ENCODE measurements around the gene SDHC.

Gene SDHC

GRCh38 chr1:161342177-161342576 is 28.0 kb downstream of the SDHC start:
- POLR2A ChIA-PET, result no interaction called here
- DNase-seq (ENCODE audit: low read depth, low spot score), result no peak
- no peak for TF ChIP-seq CTCF (IDR thresholded peaks at IDR 0.05; ENCODE audit: insufficient read depth, low read length, missing control alignments)
- CTCF ChIA-PET, result interaction anchor here (1.0 to 1.4 kb wide), 2 partner anchors 18 to 40 kb away, joined by 3 read pairs; no protein-coding TSS in a partner anchor
- H3K4me3 ChIP-seq (ENCODE audit: low read depth, low read length), result no peak overlapping the region

- no peak for DNase-seq (ENCODE audit: low read depth, low spot score)
- ChIA-PET CTCF (interaction anchor here (1.4 kb wide), 1 partner anchor 17 kb away, joined by 3 read pairs; no protein-coding TSS in a partner anchor), POLR2A (no interaction called here)
- no peak for TF ChIP-seq CTCF (IDR thresholded peaks at IDR 0.05; ENCODE audit: insufficient read depth, low read length, missing control alignments)
- H3K4me3 ChIP-seq (ENCODE audit: low read depth, low read length), result no peak overlapping the region
These were observed 28.6 kb downstream of the SDHC start for GRCh38 chr1:161342821-161343220.

GRCh38 chr1:161350671-161351070 is 36.5 kb downstream of the SDHC start:
- POLR2A ChIA-PET, result no interaction called here
- CTCF ChIA-PET, result interaction anchor here (2.5 kb wide), 1 partner anchor 123 kb away, joined by 11 read pairs; no protein-coding TSS in a partner anchor
- TF ChIP-seq CTCF (IDR thresholded peaks at IDR 0.05; ENCODE audit: insufficient read depth, low read length, missing control alignments), result no peak
- DNase-seq (ENCODE audit: low read depth, low spot score), result no peak
- no peak overlapping the region for H3K4me3 ChIP-seq (ENCODE audit: low read depth, low read length)

- CTCF ChIA-PET, result no interaction called here
- POLR2A ChIA-PET, result no interaction called here
These were observed 37.3 kb downstream of the SDHC start for GRCh38 chr1:161351482-161351881.

GRCh38 chr1:161357073-161357472 is 42.9 kb downstream of the SDHC start:
- no peak for TF ChIP-seq CTCF (IDR thresholded peaks at IDR 0.05; ENCODE audit: insufficient read depth, low read length, missing control alignments)
- no peak overlapping the region for H3K4me3 ChIP-seq (ENCODE audit: low read depth, low read length)
- ChIA-PET POLR2A (no interaction called here), CTCF (interaction anchor here (1.0 to 2.2 kb wide), 2 partner anchors 25 to 130 kb away, joined by 3 to 10 read pairs; no protein-coding TSS in a partner anchor)
- no peak for DNase-seq (ENCODE audit: low read depth, low spot score)

More at GRCh38 chr1:161351482-161351881, 37.3 kb downstream of the SDHC start:
- no peak for TF ChIP-seq CTCF (IDR thresholded peaks at IDR 0.05; ENCODE audit: insufficient read depth, low read length, missing control alignments)
- no peak overlapping the region for H3K4me3 ChIP-seq (ENCODE audit: low read depth, low read length)
- DNase-seq (ENCODE audit: low read depth, low spot score), result no peak

GRCh38 chr1:161359291-161359690 is 45.1 kb downstream of the SDHC start:
- TF ChIP-seq CTCF (IDR thresholded peaks at IDR 0.05; ENCODE audit: insufficient read depth, low read length, missing control alignments), result no peak
- DNase-seq (ENCODE audit: low read depth, low spot score), result no peak
- POLR2A ChIA-PET, result no interaction called here
- no peak overlapping the region for H3K4me3 ChIP-seq (ENCODE audit: low read depth, low read length)
- CTCF ChIA-PET, result interaction anchor here (1.0 to 2.3 kb wide), 3 partner anchors 9 to 132 kb away, joined by 3 to 9 read pairs (median 3); no protein-coding TSS in a partner anchor

All from AG04449 (cell line).